HG03571 (cell line): ENCODE measurements around the gene BEST1.

Experiments used
- ATAC-seq: cut with Tn5 transposase; IDR thresholded peaks from one replicate; pipeline ENCODE4 v1.9.1; 2021; ENCODE audit not compliant: unreplicated experiment

The BEST1 gene

GRCh38 chr11:61914471-61915171, 35.5 kb upstream of the BEST1 start:
- ATAC-seq = no peak

- no peak for ATAC-seq
These were observed 33.3 kb upstream of the BEST1 start for GRCh38 chr11:61916737-61917333.

- ATAC-seq = no peak
These were observed 32.6 kb upstream of the BEST1 start, which contains the start of gene RAB3IL1 for GRCh38 chr11:61917334-61918109. TSS of gene RAB3IL1 (minus strand) at chr11:61917566. CDS start at chr11:61917367, 199 bp downstream.

GRCh38 chr11:61918251-61918937, 31.8 kb upstream of the BEST1 start:
- no peak for ATAC-seq

- no peak for ATAC-seq
These were observed 31.0 kb upstream of the BEST1 start for GRCh38 chr11:61918938-61919704.

GRCh38 chr11:61919705-61920631, 30.2 kb upstream of the BEST1 start:
- no peak for ATAC-seq

GRCh38 chr11:61921446-61921845, 28.7 kb upstream of the BEST1 start:
- no peak for ATAC-seq

GRCh38 chr11:61922539-61922938, 27.6 kb upstream of the BEST1 start:
- ATAC-seq = no peak

GRCh38 chr11:61923166-61924063, 26.7 kb upstream of the BEST1 start:
- no peak for ATAC-seq

GRCh38 chr11:61924064-61924455, 26.1 kb upstream of the BEST1 start:
- ATAC-seq = no peak

GRCh38 chr11:61925736-61926135, 24.4 kb upstream of the BEST1 start:
- no peak for ATAC-seq

- no peak for ATAC-seq
These were observed 23.9 kb upstream of the BEST1 start for GRCh38 chr11:61926235-61926634.

- no peak for ATAC-seq
These were observed 22.6 kb upstream of the BEST1 start for GRCh38 chr11:61927501-61927900.

GRCh38 chr11:61928606-61929005, 21.5 kb upstream of the BEST1 start:
- ATAC-seq = no peak

- no peak for ATAC-seq
These were observed 19.2 kb upstream of the BEST1 start for GRCh38 chr11:61930933-61931332.

- no peak for ATAC-seq
These were observed 14.3 kb upstream of the BEST1 start for GRCh38 chr11:61935861-61936260.

GRCh38 chr11:61940466-61940865, 9.7 kb upstream of the BEST1 start:
- no peak for ATAC-seq

- ATAC-seq = no peak
These were observed 5.0 kb upstream of the BEST1 start for GRCh38 chr11:61945191-61945590.

GRCh38 chr11:61946894-61947293, 3.3 kb upstream of the BEST1 start:
- ATAC-seq = no peak
